K562 (cell line): Measurements from ENCODE around the gene EEFSEC. TPM values are rescaled to one million over a fixed set of nuclear protein-coding genes. Genes with fewer than 3 reads are reported as not detected.

ENCODE experiments used
- ATAC-seq: fragments of 200-7000 bp; cut with Tn5 transposase; 3 replicates; pipeline ENCODE4 v1.9.1; 2020; ENCODE audit warnings: moderate library complexity
- BruUV-seq: library from RNA; stranded (reverse); fragments of 400-500 nt; replicated peaks from 2 replicates; lab custom pipeline; 2021; lab: Mats Ljungman, UMichigan
- CTCF ChIA-PET: fragments of 300-600 bp; formaldehyde crosslinking; extraction: SDS; loops from one replicate; lab custom pipeline; 2021; ENCODE audit warnings: low intra/inter-chr PET ratio; lab: Yijun Ruan, JAX
- POLR2A ChIA-PET: fragments of 300-600, 350-650 bp; sonication (Branson Sonifier 250); formaldehyde crosslinking; extraction: SDS; loops from one replicate; lab custom pipeline; 2021; ENCODE audit warnings: antibody characterized with exemption, inconsistent platforms; lab: Yijun Ruan, JAX
- DNase-seq, 4 experiments: peaks; one replicate each; pipeline versions ENCODE4 v3.0.0 to v3.0.0-alpha.2; 2011 to 2018; ENCODE audit warnings: low spot score in 3 of 4, mixed read lengths in 3 of 4; ENCODE audit errors: extremely low read depth in 1 of 4
- FAIRE-seq: peaks from 2 replicates; lab custom pipeline; 2011; peaks lifted over from hg19 to GRCh38; lab: Jason Lieb, UNC
- H2AFZ ChIP-seq: 2 replicates; pipeline ENCODE4 v1.6.0; 2011; ENCODE audit warnings: low read depth, low read length, control low read depth, inconsistent platforms
- H3K27ac ChIP-seq: fragments of 200-600 bp; 3 replicates; pipeline ENCODE4 v1.8.0; 2011; ENCODE audit warnings: low read depth, mild to moderate bottlenecking, control low read depth, inconsistent platforms, low read length, moderate library complexity, mixed read lengths; ENCODE audit errors: extremely low read depth
- H3K27me3 ChIP-seq, 2 experiments: fragments of 300-600 bp in 1 of 2; 2 replicates in 1 of 2; 3 replicates in 1 of 2; pipeline versions ENCODE4 v1.6.0 to v1.8.0; 2011; ENCODE audit warnings: inconsistent platforms in 2 of 2, low read length in 2 of 2, mild to moderate bottlenecking in 1 of 2, mixed read lengths in 1 of 2, moderate library complexity in 1 of 2; ENCODE audit not compliant: control insufficient read depth in 2 of 2, insufficient read depth in 2 of 2
- H3K36me3 ChIP-seq: fragments of 300-600 bp; 3 replicates; pipeline ENCODE4 v1.8.0; 2011; ENCODE audit warnings: mild to moderate bottlenecking, low read length, inconsistent platforms; ENCODE audit not compliant: control insufficient read depth, insufficient read depth
- H3K4me1 ChIP-seq, 2 experiments: fragments of 200-600 bp in 1 of 2; replicated peaks in 1 of 2; 2 replicates in 1 of 2; 3 replicates in 1 of 2; pipeline versions ENCODE4 v1.5.1 to v1.8.0; 2011; ENCODE audit warnings: inconsistent platforms in 2 of 2, low read length in 2 of 2, mild to moderate bottlenecking in 1 of 2, mixed read lengths in 1 of 2, moderate library complexity in 1 of 2; ENCODE audit not compliant: control insufficient read depth in 2 of 2, insufficient read depth in 2 of 2
- H3K4me2 ChIP-seq: 2 replicates; pipeline ENCODE4 v1.6.1; 2011; ENCODE audit warnings: low read length, control low read depth, inconsistent platforms, mixed read lengths; ENCODE audit not compliant: insufficient read depth
- H3K4me3 ChIP-seq: fragments of 200-600 bp; sonication (generic), shearing (Covaris generic); 2 replicates; pipeline ENCODE4 v1.5.1; 2016; ENCODE audit warnings: control low read depth, inconsistent platforms
- H3K79me2 ChIP-seq: fragments of 200-600 bp; 3 replicates; pipeline ENCODE4 v1.8.0; 2011; ENCODE audit warnings: low read length, inconsistent platforms; ENCODE audit not compliant: control insufficient read depth, insufficient read depth
- H3K9ac ChIP-seq, 2 experiments: 2 replicates each; pipeline versions ENCODE4 v1.6.0 to v1.6.1; 2011; ENCODE audit warnings: low read depth in 2 of 2, low read length in 2 of 2, control low read depth in 1 of 2, inconsistent platforms in 1 of 2, mild to moderate bottlenecking in 1 of 2, mixed read lengths in 1 of 2; ENCODE audit not compliant: insufficient read depth in 1 of 2
- H3K9me1 ChIP-seq: one replicate; pipeline ENCODE4 v1.6.0; 2011; ENCODE audit warnings: inconsistent platforms, mild to moderate bottlenecking, low read length, moderate library complexity; ENCODE audit not compliant: control insufficient read depth, insufficient read depth
- H3K9me3 ChIP-seq: replicated peaks from 2 replicates; pipeline ENCODE4 v1.5.1; 2011; ENCODE audit warnings: low read depth, low read length, inconsistent platforms; ENCODE audit not compliant: control insufficient read depth, insufficient read depth
- H4K20me1 ChIP-seq: replicated peaks from 2 replicates; pipeline ENCODE4 v1.6.1; 2011; ENCODE audit warnings: low read length, inconsistent platforms, mixed read lengths; ENCODE audit not compliant: control insufficient read depth, insufficient read depth
- NRF1 ChIP-seq, 2 experiments: fragments of 450-650 bp; IDR thresholded peaks in 1 of 2; conservative IDR thresholded peaks in 1 of 2; 2 replicates each; pipeline ENCODE4 v1.6.1; 2014; ENCODE audit warnings: mild to moderate bottlenecking in 2 of 2
- WGBS: fragments of 100-300 bp; shearing (Covaris generic); methylation state at CpG from one replicate; pipeline ENCODE4 v1.1.6; 2016; ENCODE audit warnings: low coverage, mixed read lengths; ENCODE audit not compliant: insufficient coverage; ENCODE audit errors: missing lambda C conversion rate; 5-methylcytosine and 5-hydroxymethylcytosine counted together
- in situ Hi-C: fragments of 300-500 bp; cut with MboI; formaldehyde crosslinking; loops from 4 replicates; pipeline ENCODE4 v1.15.0; 2018; ENCODE audit warnings: inconsistent platforms, mixed read lengths
- intact Hi-C: fragments of 100-400 bp; cut with micrococcal nuclease; formaldehyde crosslinking; loops from 2 replicates; pipeline ENCODE4 v1.14.2; 2022
- polyA plus RNA-seq, 8 experiments: library from polyadenylated mRNA; depleted of rRNA in 4 of 8; stranded (reverse) in 5 of 8; unstranded in 3 of 8; fragments of >200 nt; fragmentation: Nextera tagmentation in 2 of 8; fragmentation: Illumina TruSeq in 1 of 8; extraction: Ambion mirVana in 2 of 8; extraction: Trizol in 1 of 8; gene quantifications; 2 replicates each; pipeline versions ENCODE4 v1.2.1 to v1.2.3, GENCODE V29; 2011 to 2014; ENCODE audit warnings: inconsistent platforms in 1 of 8, missing spikeins in 1 of 8
- total RNA-seq, 7 experiments: library from RNA; depleted of rRNA in 6 of 7; stranded (reverse); fragments of >200 nt in 6 of 7; fragmentation: Illumina TruSeq in 2 of 7; extraction: Trizol in 2 of 7; gene quantifications; 2 replicates each; pipeline versions ENCODE4 v1.2.1 to v1.2.3, GENCODE V29; 2011 to 2021; ENCODE audit warnings: low replicate concordance in 1 of 7
- TF ChIP-seq, protein P1 (sequence below): fragments of 250-450 bp; sonication (Bioruptor Pico); IDR thresholded peaks from 2 replicates; pipeline ENCODE4 v1.4.0; 2020

Gene EEFSEC
- total and polyA plus RNA-seq, 9 of the 15 experiments (the other 6 are each of a cell fraction or from before 2014, with no cell fraction given): 0.35 to 11.8 (median 7.7) TPM

DNA sequence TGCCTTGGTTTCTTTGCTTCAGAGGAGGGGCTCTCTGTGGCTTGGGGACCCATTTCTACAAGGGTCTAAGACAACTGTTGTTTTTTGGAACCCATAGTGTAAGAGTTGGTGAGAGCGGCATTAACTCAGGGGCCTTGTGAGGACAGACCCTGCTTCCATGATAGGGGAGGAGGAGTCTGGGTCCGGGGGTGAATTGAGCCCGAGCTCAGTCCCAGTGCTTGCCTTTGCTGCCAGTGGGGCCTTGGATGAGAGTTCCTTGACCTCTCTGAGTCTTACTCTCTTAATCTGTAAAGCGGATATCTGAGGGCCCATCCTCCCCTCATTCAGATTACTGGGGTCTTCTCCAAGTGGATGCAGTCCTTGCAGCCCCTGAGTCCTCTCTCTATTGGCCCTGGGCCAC is 74.2 kb downstream of the EEFSEC start:
- Histone ChIP-seq H2AFZ (no peak overlapping the region), H3K9ac (no peak overlapping the region), H3K4me2 (no peak overlapping the region), H3K9me3 (peaks cover 3% of the 10 kb centered on the region; the same call in 1 of the 2 replicates), H3K27ac (no peak overlapping the region), H3K4me3 (no peak overlapping the region), H3K4me1 (0 out of 5 replicates have a peak, but pooled peaks cover 0 to 3% of the 10 kb centered on the region in 2 experiments), H3K79me2 (no peaks in the 10 kb centered on the region), H4K20me1 (no peaks in the 10 kb centered on the region), H3K27me3 (no peaks in the 10 kb centered on the region), H3K36me3 (no peaks in the 10 kb centered on the region), H3K9me1 (no peaks in the 10 kb centered on the region)
- 94% methylated on average over 4 of the region's 4 CpGs for WGBS
- ChIA-PET CTCF (no interaction called here), POLR2A (interaction anchor here (0.8 kb wide), 1 partner anchor 11 kb away, joined by 3 read pairs; no protein-coding TSS in a partner anchor)
- intact Hi-C loops: loop anchor here (5.0 kb wide), 2 partner anchors 85 to 210 kb away; no protein-coding TSS in a partner anchor
- DNase-seq (no peak), ATAC-seq (no peak), FAIRE-seq (no peak)
- TF ChIP-seq NRF1 (conservative IDR thresholded peaks at IDR 0.05 in 1 of 2, IDR thresholded peaks at IDR 0.05 in 1 of 2): no peak
- TF ChIP-seq, protein P1, sequence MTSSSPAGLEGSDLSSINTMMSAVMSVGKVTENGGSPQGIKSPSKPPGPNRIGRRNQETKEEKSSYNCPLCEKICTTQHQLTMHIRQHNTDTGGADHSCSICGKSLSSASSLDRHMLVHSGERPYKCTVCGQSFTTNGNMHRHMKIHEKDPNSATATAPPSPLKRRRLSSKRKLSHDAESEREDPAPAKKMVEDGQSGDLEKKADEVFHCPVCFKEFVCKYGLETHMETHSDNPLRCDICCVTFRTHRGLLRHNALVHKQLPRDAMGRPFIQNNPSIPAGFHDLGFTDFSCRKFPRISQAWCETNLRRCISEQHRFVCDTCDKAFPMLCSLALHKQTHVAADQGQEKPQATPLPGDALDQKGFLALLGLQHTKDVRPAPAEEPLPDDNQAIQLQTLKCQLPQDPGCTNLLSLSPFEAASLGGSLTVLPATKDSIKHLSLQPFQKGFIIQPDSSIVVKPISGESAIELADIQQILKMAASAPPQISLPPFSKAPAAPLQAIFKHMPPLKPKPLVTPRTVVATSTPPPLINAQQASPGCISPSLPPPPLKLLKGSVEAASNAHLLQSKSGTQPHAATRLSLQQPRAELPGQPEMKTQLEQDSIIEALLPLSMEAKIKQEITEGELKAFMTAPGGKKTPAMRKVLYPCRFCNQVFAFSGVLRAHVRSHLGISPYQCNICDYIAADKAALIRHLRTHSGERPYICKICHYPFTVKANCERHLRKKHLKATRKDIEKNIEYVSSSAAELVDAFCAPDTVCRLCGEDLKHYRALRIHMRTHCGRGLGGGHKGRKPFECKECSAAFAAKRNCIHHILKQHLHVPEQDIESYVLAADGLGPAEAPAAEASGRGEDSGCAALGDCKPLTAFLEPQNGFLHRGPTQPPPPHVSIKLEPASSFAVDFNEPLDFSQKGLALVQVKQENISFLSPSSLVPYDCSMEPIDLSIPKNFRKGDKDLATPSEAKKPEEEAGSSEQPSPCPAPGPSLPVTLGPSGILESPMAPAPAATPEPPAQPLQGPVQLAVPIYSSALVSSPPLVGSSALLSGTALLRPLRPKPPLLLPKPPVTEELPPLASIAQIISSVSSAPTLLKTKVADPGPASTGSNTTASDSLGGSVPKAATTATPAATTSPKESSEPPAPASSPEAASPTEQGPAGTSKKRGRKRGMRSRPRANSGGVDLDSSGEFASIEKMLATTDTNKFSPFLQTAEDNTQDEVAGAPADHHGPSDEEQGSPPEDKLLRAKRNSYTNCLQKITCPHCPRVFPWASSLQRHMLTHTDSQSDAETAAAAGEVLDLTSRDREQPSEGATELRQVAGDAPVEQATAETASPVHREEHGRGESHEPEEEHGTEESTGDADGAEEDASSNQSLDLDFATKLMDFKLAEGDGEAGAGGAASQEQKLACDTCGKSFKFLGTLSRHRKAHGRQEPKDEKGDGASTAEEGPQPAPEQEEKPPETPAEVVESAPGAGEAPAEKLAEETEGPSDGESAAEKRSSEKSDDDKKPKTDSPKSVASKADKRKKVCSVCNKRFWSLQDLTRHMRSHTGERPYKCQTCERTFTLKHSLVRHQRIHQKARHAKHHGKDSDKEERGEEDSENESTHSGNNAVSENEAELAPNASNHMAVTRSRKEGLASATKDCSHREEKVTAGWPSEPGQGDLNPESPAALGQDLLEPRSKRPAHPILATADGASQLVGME: no peak
- BruUV-seq: no TSS peak
- in situ Hi-C loops: no loop called here
